ENCODE data around the gene SGMS2.

GRCh38 chr4:107877361-107877760, 52.6 kb downstream of the SGMS2 start:
- no peak for TF ChIP-seq CTCF (IDR thresholded peaks at IDR 0.05 in 2 of 3, conservative IDR thresholded peaks at IDR 0.05 in 1 of 3; ENCODE audit: insufficient read depth in 2 of 3, low read depth in 1 of 3, low read length in 3 of 3)
- TF ChIP-seq SRSF3 (IDR thresholded peaks at IDR 0.05; ENCODE audit: insufficient read depth, low read length), result no peak
- no peak for TF ChIP-seq JUNB (CRISPR knock-in tag; conservative IDR thresholded peaks at IDR 0.05)
- TF ChIP-seq CBX3 (IDR thresholded peaks at IDR 0.05; ENCODE audit: borderline replicate concordance in 1 of 2, low read length in 2 of 2), result no peak
